SK-MEL-5 (cell line): ENCODE measurements around the gene KRTAP10-5. TPM values are rescaled to one million over a fixed set of nuclear protein-coding genes. Genes with fewer than 3 reads are reported as not detected.
"Not testable (repeated sequence)": the region's sequence is repeated elsewhere in the genome, so short reads cannot be mapped to it uniquely, and the experiment has no call there.

ENCODE experiments used
- DNase-seq: peaks from one replicate; pipeline ENCODE4 v3.0.0-alpha.2; 2016; ENCODE audit warnings: low read depth, low spot score
- in situ Hi-C: cut with HindIII; loops from 2 replicates; pipeline ENCODE4 v1.10.0; 2016; ENCODE audit warnings: low sequenced_read_pairs, high pct_unique_total_duplicates, low pct_unique_long_range_greater_than_20kb
- polyA plus RNA-seq, 2 experiments: library from polyadenylated mRNA; depleted of rRNA; stranded (reverse); fragments of >200 nt; gene quantifications; 2 replicates each; pipeline ENCODE4 v1.2.3, GENCODE V29; 2015
- total RNA-seq: library from RNA; depleted of rRNA; stranded (reverse); fragments of >200 nt; shearing (Covaris generic); gene quantifications from 2 replicates; pipeline ENCODE4 v1.2.3, GENCODE V29; 2014; rRNA removed

Gene KRTAP10-5, protein sequence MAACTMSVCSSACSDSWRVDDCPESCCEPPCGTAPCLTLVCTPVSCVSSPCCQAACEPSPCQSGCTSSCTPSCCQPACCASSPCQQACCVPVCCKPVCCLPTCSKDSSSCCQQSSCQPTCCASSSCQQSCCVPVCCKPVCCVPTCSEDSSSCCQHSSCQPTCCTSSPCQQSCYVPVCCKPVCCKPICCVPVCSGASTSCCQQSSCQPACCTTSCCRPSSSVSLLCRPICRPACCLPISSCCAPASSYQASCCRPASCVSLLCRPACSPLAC
- not detected in 2 replicates for total RNA-seq
- not detected in 2 replicates for polyA plus RNA-seq (2015; cell fraction: cytosol; rRNA removed)
- not detected in 2 replicates for polyA plus RNA-seq (2015; cell fraction: nucleus; rRNA removed)

DNA sequence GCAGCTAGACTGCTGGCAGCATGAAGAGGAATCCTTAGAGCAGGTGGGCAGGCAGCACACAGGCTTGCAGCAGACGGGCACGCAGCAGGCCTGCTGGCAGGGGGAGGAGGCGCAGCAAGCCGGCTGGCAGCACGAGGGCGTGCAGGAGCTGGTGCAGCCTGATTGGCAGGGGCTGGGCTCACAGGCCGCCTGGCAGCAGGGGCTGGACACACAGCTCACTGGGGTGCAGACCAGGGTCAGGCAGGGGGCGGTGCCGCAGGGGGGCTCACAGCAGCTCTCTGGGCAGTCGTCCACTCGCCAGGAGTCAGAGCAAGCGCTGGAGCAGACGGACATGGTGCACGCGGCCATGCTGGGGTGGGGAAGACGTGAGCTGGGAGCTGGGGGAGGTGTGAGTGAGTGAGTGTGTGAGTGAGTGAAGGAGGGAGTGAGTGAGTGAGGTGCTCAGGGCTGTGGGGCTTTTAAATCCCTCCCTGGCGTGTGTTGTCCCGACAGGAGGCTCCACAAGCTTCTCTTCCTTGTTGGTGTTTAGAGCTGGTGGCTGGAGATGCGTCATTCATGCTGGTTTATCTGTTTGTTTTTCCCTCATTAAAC is at the start of gene KRTAP10-5:
TSS of gene KRTAP10-5 (minus strand) at position 374 of the 591 bp plus-strand sequence. CDS start at position 348, 26 bp downstream.
- in situ Hi-C loops, DNase-seq: not testable (repeated sequence)

DNA sequence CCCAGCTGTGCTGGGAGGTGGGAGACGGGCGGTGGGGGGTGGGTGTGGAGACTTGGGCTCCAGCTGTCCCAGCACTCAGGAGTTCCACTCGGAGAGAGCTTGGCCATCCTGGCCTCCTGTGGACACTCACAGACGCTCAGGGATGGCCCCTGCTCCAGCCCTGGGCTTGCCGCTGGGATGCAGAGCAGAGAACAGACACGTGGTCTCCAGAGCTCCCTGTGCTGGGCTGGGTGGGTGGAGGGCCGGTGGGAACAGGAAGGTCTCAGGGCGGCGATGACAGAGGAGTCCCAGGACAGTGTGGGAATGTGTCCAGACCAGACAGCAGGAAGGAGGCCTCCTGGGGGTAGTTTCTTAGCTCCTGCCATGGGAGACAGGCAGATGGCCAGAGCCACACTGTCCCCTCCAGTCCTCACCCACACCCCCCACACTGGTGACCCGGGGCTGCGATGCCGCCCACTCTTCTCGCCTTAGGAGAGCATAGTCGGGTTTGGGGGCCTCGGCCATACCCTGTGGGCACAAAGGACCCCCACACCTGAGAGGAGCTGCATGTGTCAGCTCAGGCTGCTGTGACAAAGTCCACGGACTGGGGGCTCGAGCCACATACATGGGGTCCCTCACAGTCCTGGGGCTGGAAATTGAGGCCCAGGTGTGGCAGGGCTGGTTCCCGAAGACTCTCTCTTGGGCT is 48.4 kb upstream of the KRTAP10-5 start:
- in situ Hi-C loops = no loop called here
- DNase-seq = no peak

GRCh38 chr21:44627831-44628233 is 47.4 kb upstream of the KRTAP10-5 start:
- in situ Hi-C loops = not testable (repeated sequence)

DNA sequence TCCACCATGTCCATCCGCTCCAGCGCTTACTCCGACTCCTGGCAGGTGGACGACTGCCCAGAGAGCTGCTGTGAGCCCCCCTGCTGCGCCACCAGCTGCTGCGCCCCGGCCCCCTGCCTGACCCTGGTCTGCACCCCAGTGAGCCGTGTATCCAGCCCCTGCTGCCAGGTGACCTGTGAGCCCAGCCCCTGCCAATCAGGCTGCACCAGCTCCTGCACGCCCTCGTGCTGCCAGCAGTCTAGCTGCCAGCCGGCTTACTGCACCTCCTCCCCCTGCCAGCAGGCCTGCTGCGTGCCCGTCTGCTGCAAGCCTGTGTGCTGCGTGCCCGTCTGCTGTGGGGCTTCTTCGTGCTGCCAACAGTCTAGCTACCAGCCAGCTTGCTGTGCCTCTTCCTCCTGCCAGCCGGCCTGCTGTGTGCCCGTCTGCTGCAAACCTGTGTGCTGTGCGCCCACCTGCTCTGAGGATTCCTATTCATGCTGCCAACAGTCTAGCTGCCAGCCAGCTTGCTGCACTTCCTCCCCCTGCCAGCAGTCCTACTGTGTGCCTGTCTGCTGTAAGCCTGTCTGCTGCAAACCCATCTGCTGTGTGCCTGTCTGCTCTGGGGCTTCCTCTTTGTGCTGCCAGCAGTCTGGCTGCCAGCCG is 46.9 kb upstream of the KRTAP10-5 start:
- DNase-seq, in situ Hi-C loops: not testable (repeated sequence)

More at GRCh38 chr21:44627831-44628233, 47.4 kb upstream of the KRTAP10-5 start:
- DNase-seq = not testable (repeated sequence)

GRCh38 chr21:44626673-44627143 is 46.3 kb upstream of the KRTAP10-5 start, which contains the start of gene KRTAP10-9:
KRTAP10-9 (plus strand) TSS chr21:44627093; CDS start chr21:44627172, 79 bp downstream.
- in situ Hi-C loops = no loop called here
- DNase-seq = no peak

DNA sequence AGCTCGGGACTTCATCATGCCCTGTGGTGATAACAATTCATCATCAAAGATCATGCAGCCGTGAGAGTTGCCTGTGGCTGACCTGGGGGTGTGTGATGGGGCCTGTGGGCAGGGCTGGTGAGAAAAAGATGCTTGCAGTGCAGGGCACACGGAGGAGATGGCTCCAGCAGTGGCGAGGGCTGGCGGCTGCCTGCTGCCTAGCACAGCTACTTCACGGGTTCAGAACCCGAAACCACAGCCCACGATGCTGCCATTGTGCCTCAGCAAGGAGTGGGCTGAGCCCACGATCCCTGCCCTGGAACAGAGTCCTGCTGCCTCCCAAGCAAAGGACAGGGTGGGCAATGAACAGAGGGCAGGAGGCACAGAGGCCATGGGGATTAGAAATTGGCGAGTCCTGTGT is 45.9 kb upstream of the KRTAP10-5 start:
- in situ Hi-C loops = no loop called here
- DNase-seq = no peak

- in situ Hi-C loops = no loop called here
- DNase-seq = no peak
Measured at GRCh38 chr21:44625756-44626155, 45.4 kb upstream of the KRTAP10-5 start.

GRCh38 chr21:44623575-44623974 is 43.2 kb upstream of the KRTAP10-5 start:
- in situ Hi-C loops = no loop called here
- no peak for DNase-seq

GRCh38 chr21:44619886-44620285 is 39.5 kb upstream of the KRTAP10-5 start:
- no peak for DNase-seq
- in situ Hi-C loops = no loop called here

DNA sequence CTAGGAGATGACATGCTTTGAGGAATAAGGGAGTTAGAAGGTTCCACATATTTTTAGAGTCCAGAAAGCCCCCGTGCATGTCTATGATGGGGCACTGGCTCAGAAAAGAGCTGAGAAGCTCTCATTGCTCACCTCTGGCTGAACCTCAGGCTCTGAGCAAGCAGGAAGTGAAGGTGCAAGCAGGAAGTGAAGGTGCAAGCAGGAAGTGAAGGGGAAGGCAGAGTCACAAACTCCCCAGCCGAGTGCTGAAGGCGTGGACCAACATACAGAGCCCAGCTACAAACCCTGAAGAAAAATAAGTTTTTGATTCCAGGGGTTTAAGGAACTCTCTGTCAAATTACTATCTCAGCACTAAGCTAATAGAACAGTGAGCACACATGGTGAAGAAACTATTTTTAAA is 38.5 kb upstream of the KRTAP10-5 start:
- no peak for DNase-seq
- in situ Hi-C loops = no loop called here

- peak; percentile 41 for DNase-seq
- in situ Hi-C loops = no loop called here
Measured at GRCh38 chr21:44618504-44618903, 38.1 kb upstream of the KRTAP10-5 start.

GRCh38 chr21:44617071-44617501 is 36.7 kb upstream of the KRTAP10-5 start:
- no peak for DNase-seq

GRCh38 chr21:44616591-44616926 is 36.2 kb upstream of the KRTAP10-5 start:
- in situ Hi-C loops = no loop called here
- no peak for DNase-seq

More at GRCh38 chr21:44617071-44617501, 36.7 kb upstream of the KRTAP10-5 start:
- in situ Hi-C loops = no loop called here

DNA sequence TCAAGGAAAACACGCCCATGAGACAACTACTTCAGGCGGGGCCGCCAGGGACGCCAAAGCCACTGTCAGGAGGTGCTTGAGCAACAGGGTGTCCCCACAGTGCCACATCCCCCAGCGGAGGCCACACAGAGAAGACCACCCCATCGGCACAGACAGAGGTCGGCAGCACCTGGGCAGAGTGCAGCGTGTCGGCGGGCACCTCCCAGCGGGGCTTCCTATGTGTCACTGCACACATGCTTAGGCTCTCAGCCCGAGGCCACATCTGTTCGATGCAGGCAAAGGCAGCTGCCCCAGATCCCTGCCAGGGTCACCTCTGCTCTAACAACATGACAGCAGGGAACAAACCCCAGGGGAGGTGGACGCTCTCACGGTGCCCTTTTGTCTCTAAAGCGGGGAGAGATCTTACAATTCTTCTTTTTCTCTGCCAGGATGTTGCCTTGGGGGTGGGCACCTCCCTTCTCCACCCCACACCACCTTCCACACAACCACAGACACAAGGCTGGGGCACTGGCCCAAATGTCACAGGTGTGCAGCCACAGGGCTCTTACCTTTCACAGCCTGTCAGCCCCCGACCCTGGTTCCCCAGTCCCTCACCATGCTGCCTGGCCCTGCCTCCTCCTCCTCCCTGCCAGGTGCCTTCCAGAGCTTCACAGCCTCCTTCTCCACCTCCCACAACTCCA is 35.6 kb upstream of the KRTAP10-5 start:
- in situ Hi-C loops = no loop called here
- no peak for DNase-seq

DNA sequence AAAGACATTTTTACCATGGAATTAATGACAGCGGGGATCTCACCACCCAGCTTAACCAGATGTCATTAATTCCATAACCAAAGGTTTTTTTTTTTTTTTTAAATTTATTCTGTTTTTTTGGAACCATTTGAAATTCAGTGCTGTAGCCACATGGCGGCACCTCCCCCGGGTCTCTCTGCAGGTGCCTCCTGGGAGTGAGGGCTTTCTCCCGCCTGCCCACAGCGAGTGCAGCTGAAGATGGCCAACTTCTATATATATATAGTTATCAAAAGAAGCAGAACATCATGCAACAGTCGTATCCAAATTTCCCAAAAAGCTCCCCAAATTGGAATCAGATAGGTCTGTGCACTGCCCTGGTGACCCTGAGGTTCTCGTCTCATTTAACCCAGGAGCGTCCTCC is 35.1 kb upstream of the KRTAP10-5 start:
- in situ Hi-C loops = no loop called here
- no peak for DNase-seq

DNA sequence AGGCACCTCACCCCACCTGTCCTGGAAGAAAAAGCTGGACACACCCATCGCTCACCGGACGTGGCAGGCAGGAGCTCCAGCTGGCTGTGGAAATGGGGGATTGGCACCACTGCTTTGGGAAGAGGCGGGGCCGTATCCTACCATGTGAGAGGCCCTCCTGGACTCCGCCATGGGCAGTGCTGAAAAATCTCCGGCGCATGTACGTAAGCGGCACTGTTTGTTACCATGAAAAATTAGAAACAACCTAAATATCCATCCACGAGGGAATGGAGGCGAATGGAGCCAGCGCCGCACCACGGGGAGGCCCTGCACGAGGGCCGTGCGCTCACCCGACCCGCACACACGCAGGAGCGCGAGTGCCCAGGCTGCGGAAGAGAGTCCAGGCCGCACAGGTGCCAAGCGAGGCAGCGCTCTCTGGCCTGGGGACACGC is 34.6 kb upstream of the KRTAP10-5 start:
- DNase-seq = no peak
- in situ Hi-C loops = no loop called here

DNA sequence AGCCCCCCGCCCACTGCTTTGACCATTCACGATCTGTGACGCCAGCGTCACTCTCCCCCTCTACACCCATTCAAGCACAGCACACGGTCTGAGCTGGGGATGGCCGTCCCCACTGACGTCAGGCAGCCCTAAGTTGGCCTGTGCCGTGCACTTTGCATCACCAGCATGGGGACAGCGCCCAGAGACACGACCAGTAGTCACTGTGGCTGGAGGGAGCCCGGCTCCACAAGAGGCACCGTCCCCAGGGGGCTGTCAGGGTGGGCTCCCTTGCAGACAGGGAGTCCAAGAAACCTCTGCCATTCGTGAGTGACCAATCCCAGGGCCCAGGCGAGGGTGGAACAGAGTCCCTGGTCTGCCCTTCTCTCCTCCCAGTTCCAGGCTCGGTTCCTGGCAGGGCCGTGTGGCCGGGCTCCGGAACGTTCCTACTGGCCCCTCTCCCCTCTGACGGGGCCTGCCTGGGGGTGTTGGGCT is 33.8 kb upstream of the KRTAP10-5 start:
- no peak for DNase-seq
- in situ Hi-C loops = no loop called here
